HepG2 (cell line): ENCODE measurements around the gene RDH12. TPM values are rescaled to one million over a fixed set of nuclear protein-coding genes. Genes with fewer than 3 reads are reported as not detected.

ENCODE experiments used
- FOXA3 ChIP-seq: IDR thresholded peaks from 2 replicates; pipeline ENCODE4 v1.6.1; 2016; ENCODE audit warnings: missing genetic modification reagents, missing compliant biosample characterization
- KLF9 ChIP-seq: IDR thresholded peaks from 2 replicates; pipeline ENCODE4 v1.6.1; 2016; ENCODE audit warnings: low read depth
- MED1 ChIP-seq: sonication (generic); formaldehyde crosslinking; IDR thresholded peaks from 2 replicates; pipeline ENCODE4 v1.4.0; 2020; ENCODE audit warnings: missing genetic modification reagents
- MXI1 ChIP-seq: IDR thresholded peaks from 3 replicates; pipeline ENCODE4 v1.6.1; 2012; ENCODE audit warnings: low read depth, low read length, inconsistent platforms, borderline replicate concordance
- NPAS2 ChIP-seq: sonication (generic); formaldehyde crosslinking; IDR thresholded peaks from 2 replicates; pipeline ENCODE4 v1.8.0; 2022; ENCODE audit warnings: mild to moderate bottlenecking, missing genetic modification reagents, borderline replicate concordance
- NR1H2 ChIP-seq: sonication (generic); formaldehyde crosslinking; IDR thresholded peaks from 2 replicates; pipeline ENCODE4 v1.8.1; 2022; ENCODE audit warnings: low read depth, missing genetic modification reagents, borderline replicate concordance
- NR2F6 ChIP-seq, 2 experiments: IDR thresholded peaks; 2 replicates each; pipeline ENCODE4 v1.6.1; 2016; ENCODE audit warnings: antibody characterized with exemption in 1 of 2, mild to moderate bottlenecking in 1 of 2
- PHF20 ChIP-seq: sonication (generic); formaldehyde crosslinking; IDR thresholded peaks from 2 replicates; pipeline ENCODE4 v1.5.0; 2020; ENCODE audit warnings: mild to moderate bottlenecking, missing genetic modification reagents
- POGZ ChIP-seq: sonication (generic); formaldehyde crosslinking; IDR thresholded peaks from 2 replicates; pipeline ENCODE4 v1.4.0; 2020; ENCODE audit warnings: mild to moderate bottlenecking, missing genetic modification reagents
- SRY ChIP-seq: sonication (generic); formaldehyde crosslinking; IDR thresholded peaks from 2 replicates; pipeline ENCODE4 v1.8.0; 2022; ENCODE audit warnings: mild to moderate bottlenecking, missing genetic modification reagents
- TBP ChIP-seq: sonication (generic); formaldehyde crosslinking; IDR thresholded peaks from 2 replicates; pipeline ENCODE4 v1.5.0; 2020; ENCODE audit warnings: missing genetic modification reagents
- ZFP41 ChIP-seq: sonication (generic); formaldehyde crosslinking; IDR thresholded peaks from 2 replicates; pipeline ENCODE4 v1.4.0; 2020; ENCODE audit warnings: mild to moderate bottlenecking, missing genetic modification reagents, borderline replicate concordance
- ZNF317 ChIP-seq: sonication (generic); formaldehyde crosslinking; IDR thresholded peaks from 2 replicates; pipeline ENCODE4 v1.5.0; 2020; ENCODE audit warnings: mild to moderate bottlenecking, missing genetic modification reagents
- ZNF432 ChIP-seq: sonication (generic); formaldehyde crosslinking; IDR thresholded peaks from 2 replicates; pipeline ENCODE4 v1.5.0; 2020; ENCODE audit warnings: missing genetic modification reagents, mild to moderate bottlenecking, borderline replicate concordance
- ZNF7 ChIP-seq: IDR thresholded peaks from 2 replicates; pipeline ENCODE4 v1.6.1; 2016; ENCODE audit warnings: missing biosample characterization, missing genetic modification reagents
- ZNF703 ChIP-seq: sonication (generic); formaldehyde crosslinking; IDR thresholded peaks from 2 replicates; pipeline ENCODE4 v1.5.1; 2020; ENCODE audit warnings: missing genetic modification reagents, mild to moderate bottlenecking, moderate library complexity, borderline replicate concordance
- ZNF747 ChIP-seq: sonication (generic); formaldehyde crosslinking; IDR thresholded peaks from 2 replicates; pipeline ENCODE4 v1.8.1; 2023; ENCODE audit warnings: missing genetic modification reagents, mild to moderate bottlenecking, borderline replicate concordance
- polyA plus RNA-seq, 8 experiments: library from polyadenylated mRNA; depleted of rRNA in 3 of 8; stranded (reverse) in 7 of 8; unstranded in 1 of 8; fragments of >200 nt; fragmentation: Illumina TruSeq in 4 of 8; extraction: Trizol in 4 of 8; gene quantifications; 2 replicates each; pipeline versions ENCODE4 v1.2.1 to v1.2.3, GENCODE V29; 2011 to 2016; ENCODE audit warnings: low read depth in 4 of 8, missing spikeins in 1 of 8, mixed read lengths in 1 of 8; ENCODE audit not compliant: insufficient read depth in 1 of 8
- total RNA-seq, 5 experiments: library from RNA; depleted of rRNA; stranded (reverse); fragments of >200 nt; fragmentation: Illumina TruSeq; extraction: Trizol; gene quantifications; 2 replicates each; pipeline ENCODE4 v1.2.3, GENCODE V29; 2016; ENCODE audit warnings: low read depth in 1 of 5
- TF ChIP-seq, protein P1 (sequence below): sonication (generic); formaldehyde crosslinking; IDR thresholded peaks from 2 replicates; pipeline ENCODE4 v1.4.0; 2020; ENCODE audit warnings: low read depth, mild to moderate bottlenecking, missing genetic modification reagents
- TF ChIP-seq, protein P2 (sequence below): sonication (generic); formaldehyde crosslinking; IDR thresholded peaks from 2 replicates; pipeline ENCODE4 v1.9.0; 2021; ENCODE audit warnings: mild to moderate bottlenecking, missing genetic modification reagents
- TF ChIP-seq, protein P3 (sequence below): IDR thresholded peaks from 2 replicates; pipeline ENCODE4 v1.6.1; 2016; ENCODE audit warnings: low read depth
- TF ChIP-seq, protein P4 (sequence below): sonication (generic); formaldehyde crosslinking; IDR thresholded peaks from 2 replicates; pipeline ENCODE4 v1.8.1; 2023; ENCODE audit warnings: mild to moderate bottlenecking, missing genetic modification reagents, borderline replicate concordance
- TF ChIP-seq, protein P5 (sequence below): IDR thresholded peaks from 2 replicates; pipeline ENCODE4 v1.6.1; 2012; ENCODE audit warnings: inconsistent platforms
- TF ChIP-seq, protein P6 (sequence below): sonication (generic); formaldehyde crosslinking; IDR thresholded peaks from 2 replicates; pipeline ENCODE4 v1.4.0; 2020; ENCODE audit warnings: missing genetic modification reagents

RDH12 gene
- total and polyA plus RNA-seq, 2 of the 13 experiments (the other 11 are each of a cell fraction or from before 2014, with no cell fraction given), result 1.6 to 2.1 TPM

DNA sequence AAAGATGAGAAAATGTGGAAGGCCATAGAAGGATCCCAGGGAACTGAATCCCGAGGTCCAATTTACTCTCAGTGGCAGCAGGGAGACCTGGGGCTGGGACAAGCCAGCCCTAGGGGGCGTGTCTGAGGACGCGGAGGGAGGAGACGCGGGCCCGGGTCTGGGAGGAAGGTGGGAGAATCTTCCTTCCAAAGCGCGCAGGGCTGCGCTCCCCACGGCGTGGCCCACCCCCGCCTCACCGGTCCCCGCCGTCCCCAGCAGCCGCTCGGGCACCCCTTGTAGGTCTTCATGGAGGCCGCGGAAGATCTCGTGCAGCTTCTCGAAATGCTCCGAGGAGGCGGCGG is 27.6 kb upstream of the RDH12 start (continued):
- TF ChIP-seq, protein P1, sequence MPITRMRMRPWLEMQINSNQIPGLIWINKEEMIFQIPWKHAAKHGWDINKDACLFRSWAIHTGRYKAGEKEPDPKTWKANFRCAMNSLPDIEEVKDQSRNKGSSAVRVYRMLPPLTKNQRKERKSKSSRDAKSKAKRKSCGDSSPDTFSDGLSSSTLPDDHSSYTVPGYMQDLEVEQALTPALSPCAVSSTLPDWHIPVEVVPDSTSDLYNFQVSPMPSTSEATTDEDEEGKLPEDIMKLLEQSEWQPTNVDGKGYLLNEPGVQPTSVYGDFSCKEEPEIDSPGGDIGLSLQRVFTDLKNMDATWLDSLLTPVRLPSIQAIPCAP (CRISPR knock-in tag), result no peak
- no peak for TF ChIP-seq ZNF703 (CRISPR knock-in tag)
- TF ChIP-seq POGZ (CRISPR knock-in tag), result no peak; the same call in none of the 2 replicates
- TF ChIP-seq NPAS2 (CRISPR knock-in tag), result no peak
- TF ChIP-seq, protein P2, sequence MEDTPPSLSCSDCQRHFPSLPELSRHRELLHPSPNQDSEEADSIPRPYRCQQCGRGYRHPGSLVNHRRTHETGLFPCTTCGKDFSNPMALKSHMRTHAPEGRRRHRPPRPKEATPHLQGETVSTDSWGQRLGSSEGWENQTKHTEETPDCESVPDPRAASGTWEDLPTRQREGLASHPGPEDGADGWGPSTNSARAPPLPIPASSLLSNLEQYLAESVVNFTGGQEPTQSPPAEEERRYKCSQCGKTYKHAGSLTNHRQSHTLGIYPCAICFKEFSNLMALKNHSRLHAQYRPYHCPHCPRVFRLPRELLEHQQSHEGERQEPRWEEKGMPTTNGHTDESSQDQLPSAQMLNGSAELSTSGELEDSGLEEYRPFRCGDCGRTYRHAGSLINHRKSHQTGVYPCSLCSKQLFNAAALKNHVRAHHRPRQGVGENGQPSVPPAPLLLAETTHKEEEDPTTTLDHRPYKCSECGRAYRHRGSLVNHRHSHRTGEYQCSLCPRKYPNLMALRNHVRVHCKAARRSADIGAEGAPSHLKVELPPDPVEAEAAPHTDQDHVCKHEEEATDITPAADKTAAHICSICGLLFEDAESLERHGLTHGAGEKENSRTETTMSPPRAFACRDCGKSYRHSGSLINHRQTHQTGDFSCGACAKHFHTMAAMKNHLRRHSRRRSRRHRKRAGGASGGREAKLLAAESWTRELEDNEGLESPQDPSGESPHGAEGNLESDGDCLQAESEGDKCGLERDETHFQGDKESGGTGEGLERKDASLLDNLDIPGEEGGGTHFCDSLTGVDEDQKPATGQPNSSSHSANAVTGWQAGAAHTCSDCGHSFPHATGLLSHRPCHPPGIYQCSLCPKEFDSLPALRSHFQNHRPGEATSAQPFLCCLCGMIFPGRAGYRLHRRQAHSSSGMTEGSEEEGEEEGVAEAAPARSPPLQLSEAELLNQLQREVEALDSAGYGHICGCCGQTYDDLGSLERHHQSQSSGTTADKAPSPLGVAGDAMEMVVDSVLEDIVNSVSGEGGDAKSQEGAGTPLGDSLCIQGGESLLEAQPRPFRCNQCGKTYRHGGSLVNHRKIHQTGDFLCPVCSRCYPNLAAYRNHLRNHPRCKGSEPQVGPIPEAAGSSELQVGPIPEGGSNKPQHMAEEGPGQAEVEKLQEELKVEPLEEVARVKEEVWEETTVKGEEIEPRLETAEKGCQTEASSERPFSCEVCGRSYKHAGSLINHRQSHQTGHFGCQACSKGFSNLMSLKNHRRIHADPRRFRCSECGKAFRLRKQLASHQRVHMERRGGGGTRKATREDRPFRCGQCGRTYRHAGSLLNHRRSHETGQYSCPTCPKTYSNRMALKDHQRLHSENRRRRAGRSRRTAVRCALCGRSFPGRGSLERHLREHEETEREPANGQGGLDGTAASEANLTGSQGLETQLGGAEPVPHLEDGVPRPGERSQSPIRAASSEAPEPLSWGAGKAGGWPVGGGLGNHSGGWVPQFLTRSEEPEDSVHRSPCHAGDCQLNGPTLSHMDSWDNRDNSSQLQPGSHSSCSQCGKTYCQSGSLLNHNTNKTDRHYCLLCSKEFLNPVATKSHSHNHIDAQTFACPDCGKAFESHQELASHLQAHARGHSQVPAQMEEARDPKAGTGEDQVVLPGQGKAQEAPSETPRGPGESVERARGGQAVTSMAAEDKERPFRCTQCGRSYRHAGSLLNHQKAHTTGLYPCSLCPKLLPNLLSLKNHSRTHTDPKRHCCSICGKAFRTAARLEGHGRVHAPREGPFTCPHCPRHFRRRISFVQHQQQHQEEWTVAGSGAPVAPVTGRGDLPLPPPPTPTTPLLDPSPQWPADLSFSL (CRISPR knock-in tag), result no peak
- TF ChIP-seq, protein P3, sequence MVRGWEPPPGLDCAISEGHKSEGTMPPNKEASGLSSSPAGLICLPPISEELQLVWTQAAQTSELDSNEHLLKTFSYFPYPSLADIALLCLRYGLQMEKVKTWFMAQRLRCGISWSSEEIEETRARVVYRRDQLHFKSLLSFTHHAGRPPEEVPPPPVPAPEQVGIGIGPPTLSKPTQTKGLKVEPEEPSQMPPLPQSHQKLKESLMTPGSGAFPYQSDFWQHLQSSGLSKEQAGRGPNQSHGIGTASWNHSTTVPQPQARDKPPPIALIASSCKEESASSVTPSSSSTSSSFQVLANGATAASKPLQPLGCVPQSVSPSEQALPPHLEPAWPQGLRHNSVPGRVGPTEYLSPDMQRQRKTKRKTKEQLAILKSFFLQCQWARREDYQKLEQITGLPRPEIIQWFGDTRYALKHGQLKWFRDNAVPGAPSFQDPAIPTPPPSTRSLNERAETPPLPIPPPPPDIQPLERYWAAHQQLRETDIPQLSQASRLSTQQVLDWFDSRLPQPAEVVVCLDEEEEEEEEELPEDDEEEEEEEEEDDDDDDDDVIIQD, result no peak
- TF ChIP-seq, protein P4, sequence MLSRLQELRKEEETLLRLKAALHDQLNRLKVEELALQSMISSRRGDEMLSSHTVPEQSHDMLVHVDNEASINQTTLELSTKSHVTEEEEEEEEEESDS, result no peak
- TF ChIP-seq ZNF7 (CRISPR knock-in tag), result no peak
- TF ChIP-seq, protein P5, sequence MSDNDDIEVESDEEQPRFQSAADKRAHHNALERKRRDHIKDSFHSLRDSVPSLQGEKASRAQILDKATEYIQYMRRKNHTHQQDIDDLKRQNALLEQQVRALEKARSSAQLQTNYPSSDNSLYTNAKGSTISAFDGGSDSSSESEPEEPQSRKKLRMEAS, result no peak; the same call in 1 of the 2 replicates
- TF ChIP-seq, protein P6, sequence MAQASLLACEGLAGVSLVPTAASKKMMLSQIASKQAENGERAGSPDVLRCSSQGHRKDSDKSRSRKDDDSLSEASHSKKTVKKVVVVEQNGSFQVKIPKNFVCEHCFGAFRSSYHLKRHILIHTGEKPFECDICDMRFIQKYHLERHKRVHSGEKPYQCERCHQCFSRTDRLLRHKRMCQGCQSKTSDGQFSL (CRISPR knock-in tag), result no peak
- no peak; the same call in 1 of the 2 replicates for TF ChIP-seq ZNF317 (CRISPR knock-in tag)
- no peak for TF ChIP-seq ZNF432
- no peak for TF ChIP-seq TBP (CRISPR knock-in tag)
- no peak for TF ChIP-seq MED1 (CRISPR knock-in tag)
- no peak for TF ChIP-seq ZFP41 (CRISPR knock-in tag)
- peak; percentile 80; the same call in 1 of the 2 replicates for TF ChIP-seq ZNF747
- no peak for TF ChIP-seq NR2F6 (IDR thresholded peaks at IDR 0.05)
- no peak for TF ChIP-seq NR2F6 (CRISPR knock-in tag; IDR thresholded peaks at IDR 0.05)
- no peak for TF ChIP-seq FOXA3 (CRISPR knock-in tag)
- peak; percentile 10; the same call in 1 of the 2 replicates for TF ChIP-seq SRY
- no peak for TF ChIP-seq PHF20 (CRISPR knock-in tag)
- TF ChIP-seq NR1H2 (CRISPR knock-in tag), result no peak
- TF ChIP-seq MXI1, result peak; percentile 38; the same call in 1 of the 3 replicates
- TF ChIP-seq KLF9 (CRISPR knock-in tag), result peak; percentile 88; the same call in 1 of the 2 replicates
